ENCODE data around the gene LRRC19.
A peak's percentile ranks its signal among the peaks of the same experiment; 100 is the strongest.

LRRC19 gene

GRCh38 chr9:26955921-26956859 lies 49.3 kb downstream of the LRRC19 start, which contains the start of gene IFT74:
Gene IFT74 (plus strand): TSS chr9:26956412. CDS start chr9:26961968, 5,556 bp downstream.
- peak; percentile 91 for DNase-seq (ENCODE audit: low read depth)

- DNase-seq (ENCODE audit: low read depth) = no peak
These were observed 50.1 kb downstream of the LRRC19 start for GRCh38 chr9:26955222-26955903.

- no peak for DNase-seq (ENCODE audit: low read depth)
These were observed 51.4 kb downstream of the LRRC19 start for GRCh38 chr9:26954050-26954508.

- no peak for DNase-seq (ENCODE audit: low read depth)
These were observed 53.7 kb downstream of the LRRC19 start for GRCh38 chr9:26951794-26952193.

- no peak for DNase-seq (ENCODE audit: low read depth)
These were observed 55.0 kb downstream of the LRRC19 start for GRCh38 chr9:26950521-26950920.

GRCh38 chr9:26949637-26950069 lies 55.8 kb downstream of the LRRC19 start:
- DNase-seq (ENCODE audit: low read depth) = no peak

GRCh38 chr9:26947736-26948135 lies 57.7 kb downstream of the LRRC19 start:
- no peak for DNase-seq (ENCODE audit: low read depth)

- peak; percentile 79 for DNase-seq (ENCODE audit: low read depth)
These were observed 58.4 kb downstream of the LRRC19 start, which contains the start of gene PLAA for GRCh38 chr9:26946753-26947727. Gene PLAA (minus strand): TSS chr9:26947242. CDS start chr9:26947045, 197 bp downstream.

GRCh38 chr9:26945591-26945990 lies 59.9 kb downstream of the LRRC19 start:
- no peak for DNase-seq (ENCODE audit: low read depth)

All from stimulated activated CD8-positive, alpha-beta memory T cell treated with anti-CD3 and anti-CD28 coated beads, Interleukin-12 subunit alpha, Interleukin-12 subunit beta, amount 100 ng/mL, for 1 hour (primary cell).